Activated naive CD8-positive, alpha-beta T cell (primary cell): Measurements from ENCODE around the gene LIMK1.

ENCODE experiments used
- H3K27ac Mint-ChIP-seq: one replicate; pipeline ENCODE4 v1.8.0; 2021; ENCODE audit warnings: mixed read lengths
- H3K27me3 Mint-ChIP-seq: one replicate; pipeline ENCODE4 v1.8.0; 2021; ENCODE audit warnings: mixed read lengths
- H3K36me3 Mint-ChIP-seq: one replicate; pipeline ENCODE4 v1.8.0; 2021; ENCODE audit warnings: mixed read lengths
- H3K4me1 Mint-ChIP-seq: one replicate; pipeline ENCODE4 v1.8.0; 2021; ENCODE audit warnings: low read depth, mixed read lengths
- H3K4me3 Mint-ChIP-seq: one replicate; pipeline ENCODE4 v1.8.0; 2021; ENCODE audit warnings: mild to moderate bottlenecking, mixed read lengths
- H3K9me3 Mint-ChIP-seq: one replicate; pipeline ENCODE4 v1.8.0; 2021; ENCODE audit warnings: low read depth, mixed read lengths

The LIMK1 gene

GRCh38 chr7:74063646-74064045, 20.0 kb upstream of the LIMK1 start:
- Mint-ChIP-seq H3K4me3 (no peak overlapping the region), H3K27ac (no peak overlapping the region), H3K9me3 (no peaks in the 10 kb centered on the region)

GRCh38 chr7:74064696-74065095, 18.9 kb upstream of the LIMK1 start:
- peaks cover 3% of the 10 kb centered on the region for H3K4me1 Mint-ChIP-seq
- H3K27ac Mint-ChIP-seq, result no peak overlapping the region
- no peaks in the 10 kb centered on the region for H3K27me3 Mint-ChIP-seq
- no peaks in the 10 kb centered on the region for H3K36me3 Mint-ChIP-seq
- H3K4me3 Mint-ChIP-seq, result no peak overlapping the region
- no peaks in the 10 kb centered on the region for H3K9me3 Mint-ChIP-seq

More at GRCh38 chr7:74063646-74064045, 20.0 kb upstream of the LIMK1 start:
- Mint-ChIP-seq H3K4me1 (peaks cover 3% of the 10 kb centered on the region), H3K27me3 (no peaks in the 10 kb centered on the region), H3K36me3 (no peaks in the 10 kb centered on the region)

- no peak overlapping the region for H3K27ac Mint-ChIP-seq
- H3K36me3 Mint-ChIP-seq, result no peaks in the 10 kb centered on the region
- H3K9me3 Mint-ChIP-seq, result no peaks in the 10 kb centered on the region
- no peak overlapping the region for H3K4me3 Mint-ChIP-seq
- peaks cover 3% of the 10 kb centered on the region for H3K4me1 Mint-ChIP-seq
- H3K27me3 Mint-ChIP-seq, result no peaks in the 10 kb centered on the region
These were observed 17.0 kb upstream of the LIMK1 start for GRCh38 chr7:74066626-74067025.

GRCh38 chr7:74068378-74069085, 15.1 kb upstream of the LIMK1 start:
- Mint-ChIP-seq H3K36me3 (no peaks in the 10 kb centered on the region), H3K4me1 (no peaks in the 10 kb centered on the region), H3K9me3 (no peaks in the 10 kb centered on the region), H3K27ac (no peak overlapping the region), H3K4me3 (no peak overlapping the region), H3K27me3 (no peaks in the 10 kb centered on the region)

GRCh38 chr7:74069086-74069541, 14.5 kb upstream of the LIMK1 start:
- H3K27me3 Mint-ChIP-seq, result no peaks in the 10 kb centered on the region

GRCh38 chr7:74069790-74070618, 13.6 kb upstream of the LIMK1 start:
- no peaks in the 10 kb centered on the region for H3K9me3 Mint-ChIP-seq
- H3K36me3 Mint-ChIP-seq, result no peaks in the 10 kb centered on the region
- H3K4me1 Mint-ChIP-seq, result no peaks in the 10 kb centered on the region
- H3K27me3 Mint-ChIP-seq, result no peaks in the 10 kb centered on the region
- no peak overlapping the region for H3K4me3 Mint-ChIP-seq
- no peak overlapping the region for H3K27ac Mint-ChIP-seq

More at GRCh38 chr7:74069086-74069541, 14.5 kb upstream of the LIMK1 start:
- Mint-ChIP-seq H3K4me3 (no peak overlapping the region), H3K36me3 (no peaks in the 10 kb centered on the region), H3K4me1 (no peaks in the 10 kb centered on the region), H3K27ac (no peak overlapping the region), H3K9me3 (no peaks in the 10 kb centered on the region)

- no peak overlapping the region for H3K27ac Mint-ChIP-seq
- H3K36me3 Mint-ChIP-seq, result no peaks in the 10 kb centered on the region
- H3K4me1 Mint-ChIP-seq, result no peaks in the 10 kb centered on the region
- H3K27me3 Mint-ChIP-seq, result no peaks in the 10 kb centered on the region
- H3K9me3 Mint-ChIP-seq, result no peaks in the 10 kb centered on the region
- H3K4me3 Mint-ChIP-seq, result no peak overlapping the region
These were observed 13.0 kb upstream of the LIMK1 start for GRCh38 chr7:74070619-74070921.

- Mint-ChIP-seq H3K4me3 (no peak overlapping the region), H3K4me1 (no peaks in the 10 kb centered on the region), H3K9me3 (no peaks in the 10 kb centered on the region), H3K36me3 (no peaks in the 10 kb centered on the region), H3K27ac (no peak overlapping the region), H3K27me3 (no peaks in the 10 kb centered on the region)
These were observed 12.5 kb upstream of the LIMK1 start for GRCh38 chr7:74071121-74071520.

GRCh38 chr7:74074770-74075169, 8.8 kb upstream of the LIMK1 start:
- no peak overlapping the region for H3K4me3 Mint-ChIP-seq
- no peak overlapping the region for H3K27ac Mint-ChIP-seq
- H3K4me1 Mint-ChIP-seq, result no peaks in the 10 kb centered on the region
- H3K27me3 Mint-ChIP-seq, result no peaks in the 10 kb centered on the region
- H3K9me3 Mint-ChIP-seq, result no peaks in the 10 kb centered on the region
- H3K36me3 Mint-ChIP-seq, result no peaks in the 10 kb centered on the region

GRCh38 chr7:74078461-74078860, 5.1 kb upstream of the LIMK1 start:
- no peak overlapping the region for H3K27ac Mint-ChIP-seq
- H3K36me3 Mint-ChIP-seq, result no peaks in the 10 kb centered on the region
- no peaks in the 10 kb centered on the region for H3K27me3 Mint-ChIP-seq
- H3K4me3 Mint-ChIP-seq, result peak overlapping the region; percentile 7
- H3K4me1 Mint-ChIP-seq, result peaks cover 3% of the 10 kb centered on the region
- no peaks in the 10 kb centered on the region for H3K9me3 Mint-ChIP-seq

- no peaks in the 10 kb centered on the region for H3K27me3 Mint-ChIP-seq
- H3K27ac Mint-ChIP-seq, result no peak overlapping the region
- peak overlapping the region; percentile 57 for H3K4me3 Mint-ChIP-seq
- H3K36me3 Mint-ChIP-seq, result no peaks in the 10 kb centered on the region
- peaks cover 12% of the 10 kb centered on the region for H3K4me1 Mint-ChIP-seq
- H3K9me3 Mint-ChIP-seq, result no peaks in the 10 kb centered on the region
These were observed 861 bp upstream of the LIMK1 start for GRCh38 chr7:74082770-74083116.

GRCh38 chr7:74083928-74084721, 521 bp downstream of the LIMK1 start:
- peaks cover 4% of the 10 kb centered on the region for H3K36me3 Mint-ChIP-seq
- no peaks in the 10 kb centered on the region for H3K27me3 Mint-ChIP-seq
- peak overlapping the region; percentile 79 for H3K27ac Mint-ChIP-seq
- peaks cover 12% of the 10 kb centered on the region for H3K4me1 Mint-ChIP-seq
- H3K9me3 Mint-ChIP-seq, result no peaks in the 10 kb centered on the region
- peak overlapping the region; percentile 87 for H3K4me3 Mint-ChIP-seq

- H3K4me3 Mint-ChIP-seq, result peak overlapping the region; percentile 87
- no peaks in the 10 kb centered on the region for H3K27me3 Mint-ChIP-seq
- peaks cover 12% of the 10 kb centered on the region for H3K4me1 Mint-ChIP-seq
- peak overlapping the region; percentile 79 for H3K27ac Mint-ChIP-seq
- H3K9me3 Mint-ChIP-seq, result no peaks in the 10 kb centered on the region
- peaks cover 6% of the 10 kb centered on the region for H3K36me3 Mint-ChIP-seq
These were observed 1.3 kb downstream of the LIMK1 start for GRCh38 chr7:74084722-74085578.

GRCh38 chr7:74087791-74088453, 4.3 kb downstream of the LIMK1 start:
- Mint-ChIP-seq H3K27ac (no peak overlapping the region), H3K4me1 (peaks cover 17% of the 10 kb centered on the region), H3K9me3 (no peaks in the 10 kb centered on the region), H3K27me3 (no peaks in the 10 kb centered on the region), H3K4me3 (no peak overlapping the region), H3K36me3 (peaks cover 6% of the 10 kb centered on the region)
